H7 (cell line): ENCODE results near the gene SMIM44. TPM values are rescaled to one million over a fixed set of nuclear protein-coding genes. Genes with fewer than 3 reads are reported as not detected.
A peak's percentile ranks its signal among the peaks of the same experiment; 100 is the strongest.

ENCODE experiments used
- DNase-seq: peaks from one replicate; pipeline ENCODE4 v3.0.0; 2012
- H3K27me3 ChIP-seq: 2 replicates; pipeline ENCODE4 v1.6.0; 2011; ENCODE audit warnings: mild to moderate bottlenecking, low read length; ENCODE audit not compliant: control insufficient read depth, insufficient read depth
- H3K36me3 ChIP-seq: replicated peaks from 2 replicates; pipeline ENCODE4 v1.5.1; 2011; ENCODE audit warnings: low read length; ENCODE audit not compliant: control insufficient read depth, insufficient read depth
- H3K4me3 ChIP-seq: 2 replicates; pipeline ENCODE4 v1.5.1; 2011; ENCODE audit warnings: low read depth, mild to moderate bottlenecking, control low read depth, low read length, moderate library complexity; ENCODE audit not compliant: insufficient read depth
- total RNA-seq: library from RNA; depleted of rRNA; stranded (reverse); fragments of >200 nt; shearing (Covaris generic); gene quantifications from 2 replicates; pipeline ENCODE4 v1.2.3, GENCODE V29; 2014

The SMIM44 gene
- total RNA-seq, 1 experiment from 2014 or later = not detected

GRCh38 chr19:3522421-3523360 lies 39.5 kb upstream of the SMIM44 start:
- no peak for DNase-seq
- H3K36me3 ChIP-seq = peaks cover 1% of the 10 kb centered on the region
- no peak overlapping the region for H3K4me3 ChIP-seq
- H3K27me3 ChIP-seq = no peaks in the 10 kb centered on the region

DNA sequence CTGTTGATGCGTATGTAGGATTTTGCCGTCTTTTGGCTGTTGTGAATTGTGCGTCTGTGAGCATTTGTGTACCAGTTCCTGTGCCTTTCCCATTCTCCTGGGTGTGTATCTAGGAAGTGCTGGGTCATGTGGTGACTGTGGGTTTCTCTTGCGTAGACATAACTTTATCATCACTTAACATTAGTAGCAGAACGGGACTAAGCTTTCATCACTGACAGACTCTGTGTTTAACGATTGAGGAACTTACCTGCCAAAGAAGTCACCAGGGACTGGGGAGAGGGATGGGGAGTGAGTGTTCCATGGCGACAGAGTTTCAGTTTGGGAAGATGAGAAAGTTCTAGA lies 37.8 kb upstream of the SMIM44 start:
- no peaks in the 10 kb centered on the region for H3K27me3 ChIP-seq
- H3K36me3 ChIP-seq = no peaks in the 10 kb centered on the region; the same call in none of the 2 replicates
- DNase-seq = no peak
- no peak overlapping the region for H3K4me3 ChIP-seq

DNA sequence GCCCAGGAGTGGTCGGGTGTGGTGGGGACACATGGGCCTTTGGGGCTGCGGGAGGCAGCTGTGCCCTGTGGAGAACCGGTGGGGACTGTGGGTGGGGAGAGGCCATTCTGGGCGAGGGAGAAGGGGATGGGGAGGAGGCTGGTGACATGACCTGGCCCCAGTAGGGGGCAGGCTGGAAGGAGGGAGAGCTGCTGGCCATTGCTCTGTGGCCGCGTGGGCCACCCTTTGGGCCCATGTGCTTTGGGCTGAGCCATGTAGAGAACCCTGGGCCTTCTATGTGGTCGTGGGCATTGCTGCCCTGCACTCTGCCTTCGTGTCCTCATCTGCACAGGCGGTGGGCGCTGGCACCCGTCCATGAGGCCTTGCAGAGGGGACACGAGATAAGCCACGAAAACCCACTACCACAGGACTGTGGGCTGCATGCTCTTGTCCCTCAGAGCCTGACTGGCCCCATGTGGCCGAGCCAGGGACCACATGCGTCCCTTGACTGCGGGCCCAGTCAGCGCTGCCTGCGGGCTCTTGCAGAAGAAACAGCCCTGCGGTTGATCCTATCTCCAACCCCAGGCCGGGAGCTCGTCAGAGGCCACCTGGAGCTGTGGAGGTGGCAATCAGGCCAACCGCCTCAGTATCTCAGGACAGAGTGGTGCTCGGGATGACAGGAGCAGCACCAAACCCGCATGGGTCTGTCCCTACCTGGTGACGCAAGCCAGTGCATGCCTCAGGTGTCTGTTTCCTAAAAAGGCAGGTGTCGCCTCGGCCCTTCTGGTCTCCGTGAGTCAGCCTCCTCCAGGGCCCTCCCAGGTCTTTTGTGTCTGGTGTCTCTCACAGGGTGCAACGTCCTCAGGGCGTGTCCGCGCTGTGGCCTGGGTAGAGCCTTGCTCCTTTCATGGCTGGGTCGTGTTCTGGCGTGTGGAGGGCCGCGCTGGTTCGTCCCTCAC lies 37.2 kb upstream of the SMIM44 start:
- Histone ChIP-seq H3K27me3 (no peaks in the 10 kb centered on the region), H3K36me3 (no peaks in the 10 kb centered on the region; the same call in none of the 2 replicates), H3K4me3 (no peak overlapping the region)
- DNase-seq = peak; percentile 84

- no peak overlapping the region for H3K4me3 ChIP-seq
- H3K36me3 ChIP-seq = no peaks in the 10 kb centered on the region; the same call in none of the 2 replicates
- DNase-seq = peak; percentile 80
- H3K27me3 ChIP-seq = no peaks in the 10 kb centered on the region
Measured at GRCh38 chr19:3519126-3519525, 35.9 kb upstream of the SMIM44 start.

DNA sequence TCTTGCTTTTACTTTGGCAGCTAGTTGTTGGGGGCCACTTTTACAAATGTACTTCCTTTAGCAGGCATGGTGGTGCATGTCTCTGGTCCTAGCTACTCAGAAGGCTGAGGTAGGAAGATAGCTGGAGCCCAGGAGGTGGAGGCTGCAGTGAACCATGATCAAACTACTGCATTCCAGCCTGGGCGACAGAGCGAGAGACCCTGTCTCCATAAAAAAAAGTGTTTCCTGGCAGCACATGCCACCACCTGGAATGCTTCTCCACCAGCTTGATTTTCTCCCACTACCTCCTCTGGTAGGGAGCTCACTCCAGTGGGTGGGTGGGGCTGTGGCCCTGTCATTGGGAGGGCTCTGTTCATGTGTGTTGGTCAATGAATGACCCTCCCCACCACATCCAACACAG lies 35.4 kb upstream of the SMIM44 start:
- H3K4me3 ChIP-seq = no peak overlapping the region
- DNase-seq = no peak
- no peaks in the 10 kb centered on the region for H3K27me3 ChIP-seq
- H3K36me3 ChIP-seq = no peaks in the 10 kb centered on the region; the same call in none of the 2 replicates

DNA sequence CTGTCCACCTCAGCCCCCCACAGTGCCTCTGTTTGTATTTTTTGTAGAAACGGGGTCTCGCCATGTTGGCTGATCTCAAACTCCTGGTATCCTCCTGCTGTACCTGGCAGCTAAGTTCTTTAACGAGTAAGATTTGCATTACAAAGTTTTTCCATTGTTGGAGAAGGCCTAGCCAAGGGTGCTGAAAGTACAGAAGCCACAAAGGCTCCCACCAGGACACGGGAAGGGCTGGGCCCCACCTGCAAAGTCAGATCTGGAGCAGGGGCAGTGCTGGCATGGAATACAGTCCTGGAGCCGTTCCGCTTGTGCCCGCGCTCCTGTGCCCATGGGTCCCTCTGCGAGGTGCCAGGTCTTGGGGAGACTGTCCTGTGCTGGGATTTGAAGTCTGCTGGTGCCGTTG lies 35.0 kb upstream of the SMIM44 start:
- peak; percentile 87 for DNase-seq
- Histone ChIP-seq H3K4me3 (no peak overlapping the region), H3K27me3 (no peaks in the 10 kb centered on the region), H3K36me3 (no peaks in the 10 kb centered on the region; the same call in none of the 2 replicates)

DNA sequence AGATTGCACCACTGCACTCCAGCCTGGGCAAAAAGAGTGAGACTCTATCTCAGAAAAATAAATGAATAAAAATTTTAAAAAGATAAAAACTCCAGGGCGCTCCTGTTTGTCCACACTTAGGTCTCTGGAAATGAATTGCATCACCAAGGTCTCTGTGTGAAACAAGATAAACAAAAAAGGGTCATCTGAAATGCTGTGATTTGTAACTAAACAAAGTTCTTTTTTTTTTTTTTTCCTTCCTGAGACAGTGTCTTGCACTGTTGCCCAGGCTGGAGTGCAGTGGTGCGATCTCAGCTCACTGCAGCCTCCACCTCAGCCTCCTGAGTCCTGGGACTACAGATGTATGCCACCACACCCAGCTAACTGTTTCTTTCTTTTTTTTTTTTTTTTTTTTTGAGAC lies 34.4 kb upstream of the SMIM44 start:
- H3K4me3 ChIP-seq = no peak overlapping the region
- H3K27me3 ChIP-seq = no peaks in the 10 kb centered on the region
- H3K36me3 ChIP-seq = no peaks in the 10 kb centered on the region; the same call in none of the 2 replicates
- no peak for DNase-seq

GRCh38 chr19:3516675-3517207 lies 33.5 kb upstream of the SMIM44 start:
- no peak for DNase-seq
- Histone ChIP-seq H3K36me3 (no peaks in the 10 kb centered on the region; the same call in none of the 2 replicates), H3K27me3 (no peaks in the 10 kb centered on the region), H3K4me3 (no peak overlapping the region)

GRCh38 chr19:3515891-3516422 lies 32.7 kb upstream of the SMIM44 start:
- H3K36me3 ChIP-seq = no peaks in the 10 kb centered on the region; the same call in none of the 2 replicates
- no peak for DNase-seq
- no peaks in the 10 kb centered on the region for H3K27me3 ChIP-seq
- H3K4me3 ChIP-seq = no peak overlapping the region

- Histone ChIP-seq H3K36me3 (no peaks in the 10 kb centered on the region; the same call in none of the 2 replicates), H3K4me3 (no peak overlapping the region), H3K27me3 (no peaks in the 10 kb centered on the region)
- no peak for DNase-seq
Measured at GRCh38 chr19:3514930-3515329, 31.7 kb upstream of the SMIM44 start.

- H3K27me3 ChIP-seq = no peaks in the 10 kb centered on the region
- H3K4me3 ChIP-seq = no peak overlapping the region
- DNase-seq = no peak
- H3K36me3 ChIP-seq = peaks cover 3% of the 10 kb centered on the region
Measured at GRCh38 chr19:3513229-3514140, 30.2 kb upstream of the SMIM44 start.

DNA sequence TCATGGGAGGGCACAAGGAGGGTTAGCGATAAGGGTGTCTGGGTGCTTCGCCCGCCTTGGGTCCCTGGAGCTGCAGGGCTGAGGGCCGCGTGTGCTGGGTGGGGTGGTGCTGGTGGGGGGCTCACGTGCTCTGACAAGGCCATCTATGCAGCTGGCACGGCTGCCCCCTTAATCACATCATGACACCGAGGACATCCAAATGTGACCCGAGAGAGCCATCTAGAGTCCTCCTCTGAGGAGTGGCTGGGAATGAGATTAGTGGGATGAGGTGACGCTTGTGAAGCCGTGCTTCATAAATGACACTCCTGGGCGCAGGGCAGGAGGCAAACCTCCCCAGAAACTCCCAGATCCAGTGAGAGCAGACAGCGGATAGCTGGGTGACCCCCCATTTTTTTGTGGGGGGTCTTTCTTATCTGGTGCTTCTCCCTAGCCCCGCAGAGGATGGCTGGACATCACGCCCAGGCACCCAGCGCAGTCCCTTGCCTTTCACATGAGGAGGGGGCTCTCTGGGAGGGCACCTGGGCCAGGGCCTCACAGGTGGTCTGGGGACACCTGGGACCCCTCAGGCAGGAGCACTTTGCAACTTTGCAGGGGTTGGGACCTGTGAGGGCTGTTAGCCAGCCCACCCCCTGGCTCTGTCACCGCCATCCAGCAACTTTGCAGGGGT lies 29.5 kb upstream of the SMIM44 start:
- DNase-seq = no peak
- peaks cover 3% of the 10 kb centered on the region for H3K36me3 ChIP-seq
- no peaks in the 10 kb centered on the region for H3K27me3 ChIP-seq
- no peak overlapping the region for H3K4me3 ChIP-seq
